K562 (cell line): Measurements from ENCODE around the gene FOXN1. TPM values are rescaled to one million over a fixed set of nuclear protein-coding genes. Genes with fewer than 3 reads are reported as not detected.

Experiments used
- ATAC-seq: fragments of 200-7000 bp; cut with Tn5 transposase; 3 replicates; pipeline ENCODE4 v1.9.1; 2020; ENCODE audit warnings: moderate library complexity
- BruUV-seq: library from RNA; stranded (reverse); fragments of 400-500 nt; replicated peaks from 2 replicates; lab custom pipeline; 2021; lab: Mats Ljungman, UMichigan
- CTCF ChIA-PET: fragments of 300-600 bp; formaldehyde crosslinking; extraction: SDS; loops from one replicate; lab custom pipeline; 2021; ENCODE audit warnings: low intra/inter-chr PET ratio; lab: Yijun Ruan, JAX
- POLR2A ChIA-PET: fragments of 300-600, 350-650 bp; sonication (Branson Sonifier 250); formaldehyde crosslinking; extraction: SDS; loops from one replicate; lab custom pipeline; 2021; ENCODE audit warnings: antibody characterized with exemption, inconsistent platforms; lab: Yijun Ruan, JAX
- DNase-seq, 4 experiments: peaks; one replicate each; pipeline versions ENCODE4 v3.0.0 to v3.0.0-alpha.2; 2011 to 2018; ENCODE audit warnings: low spot score in 3 of 4, mixed read lengths in 3 of 4; ENCODE audit errors: extremely low read depth in 1 of 4
- FAIRE-seq: peaks from 2 replicates; lab custom pipeline; 2011; peaks lifted over from hg19 to GRCh38; lab: Jason Lieb, UNC
- H2AFZ ChIP-seq: 2 replicates; pipeline ENCODE4 v1.6.0; 2011; ENCODE audit warnings: low read depth, low read length, control low read depth, inconsistent platforms
- H3K27ac ChIP-seq: fragments of 200-600 bp; 3 replicates; pipeline ENCODE4 v1.8.0; 2011; ENCODE audit warnings: low read depth, mild to moderate bottlenecking, control low read depth, inconsistent platforms, low read length, moderate library complexity, mixed read lengths; ENCODE audit errors: extremely low read depth
- H3K27me3 ChIP-seq, 2 experiments: fragments of 300-600 bp in 1 of 2; 2 replicates in 1 of 2; 3 replicates in 1 of 2; pipeline versions ENCODE4 v1.6.0 to v1.8.0; 2011; ENCODE audit warnings: inconsistent platforms in 2 of 2, low read length in 2 of 2, mild to moderate bottlenecking in 1 of 2, mixed read lengths in 1 of 2, moderate library complexity in 1 of 2; ENCODE audit not compliant: control insufficient read depth in 2 of 2, insufficient read depth in 2 of 2
- H3K36me3 ChIP-seq: fragments of 300-600 bp; 3 replicates; pipeline ENCODE4 v1.8.0; 2011; ENCODE audit warnings: mild to moderate bottlenecking, low read length, inconsistent platforms; ENCODE audit not compliant: control insufficient read depth, insufficient read depth
- H3K4me1 ChIP-seq, 2 experiments: fragments of 200-600 bp in 1 of 2; replicated peaks in 1 of 2; 2 replicates in 1 of 2; 3 replicates in 1 of 2; pipeline versions ENCODE4 v1.5.1 to v1.8.0; 2011; ENCODE audit warnings: inconsistent platforms in 2 of 2, low read length in 2 of 2, mild to moderate bottlenecking in 1 of 2, mixed read lengths in 1 of 2, moderate library complexity in 1 of 2; ENCODE audit not compliant: control insufficient read depth in 2 of 2, insufficient read depth in 2 of 2
- H3K4me2 ChIP-seq: 2 replicates; pipeline ENCODE4 v1.6.1; 2011; ENCODE audit warnings: low read length, control low read depth, inconsistent platforms, mixed read lengths; ENCODE audit not compliant: insufficient read depth
- H3K4me3 ChIP-seq: fragments of 200-600 bp; sonication (generic), shearing (Covaris generic); 2 replicates; pipeline ENCODE4 v1.5.1; 2016; ENCODE audit warnings: control low read depth, inconsistent platforms
- H3K79me2 ChIP-seq: fragments of 200-600 bp; 3 replicates; pipeline ENCODE4 v1.8.0; 2011; ENCODE audit warnings: low read length, inconsistent platforms; ENCODE audit not compliant: control insufficient read depth, insufficient read depth
- H3K9ac ChIP-seq, 2 experiments: 2 replicates each; pipeline versions ENCODE4 v1.6.0 to v1.6.1; 2011; ENCODE audit warnings: low read depth in 2 of 2, low read length in 2 of 2, control low read depth in 1 of 2, inconsistent platforms in 1 of 2, mild to moderate bottlenecking in 1 of 2, mixed read lengths in 1 of 2; ENCODE audit not compliant: insufficient read depth in 1 of 2
- H3K9me1 ChIP-seq: one replicate; pipeline ENCODE4 v1.6.0; 2011; ENCODE audit warnings: inconsistent platforms, mild to moderate bottlenecking, low read length, moderate library complexity; ENCODE audit not compliant: control insufficient read depth, insufficient read depth
- H3K9me3 ChIP-seq: replicated peaks from 2 replicates; pipeline ENCODE4 v1.5.1; 2011; ENCODE audit warnings: low read depth, low read length, inconsistent platforms; ENCODE audit not compliant: control insufficient read depth, insufficient read depth
- H4K20me1 ChIP-seq: replicated peaks from 2 replicates; pipeline ENCODE4 v1.6.1; 2011; ENCODE audit warnings: low read length, inconsistent platforms, mixed read lengths; ENCODE audit not compliant: control insufficient read depth, insufficient read depth
- RNF219 ChIP-seq: fragments of 250-450 bp; sonication (Bioruptor Pico); IDR thresholded peaks from 2 replicates; pipeline ENCODE4 v1.5.0; 2022; ENCODE audit warnings: mild to moderate bottlenecking
- SPI1 ChIP-seq: IDR thresholded peaks from 2 replicates; pipeline ENCODE4 v1.6.1; 2011; ENCODE audit warnings: low read depth, low read length, control low read depth, borderline replicate concordance
- WGBS: fragments of 100-300 bp; shearing (Covaris generic); methylation state at CpG from one replicate; pipeline ENCODE4 v1.1.6; 2016; ENCODE audit warnings: low coverage, mixed read lengths; ENCODE audit not compliant: insufficient coverage; ENCODE audit errors: missing lambda C conversion rate; 5-methylcytosine and 5-hydroxymethylcytosine counted together
- in situ Hi-C: fragments of 300-500 bp; cut with MboI; formaldehyde crosslinking; loops from 4 replicates; pipeline ENCODE4 v1.15.0; 2018; ENCODE audit warnings: inconsistent platforms, mixed read lengths
- intact Hi-C: fragments of 100-400 bp; cut with micrococcal nuclease; formaldehyde crosslinking; loops from 2 replicates; pipeline ENCODE4 v1.14.2; 2022
- polyA plus RNA-seq, 8 experiments: library from polyadenylated mRNA; depleted of rRNA in 4 of 8; stranded (reverse) in 5 of 8; unstranded in 3 of 8; fragments of >200 nt; fragmentation: Nextera tagmentation in 2 of 8; fragmentation: Illumina TruSeq in 1 of 8; extraction: Ambion mirVana in 2 of 8; extraction: Trizol in 1 of 8; gene quantifications; 2 replicates each; pipeline versions ENCODE4 v1.2.1 to v1.2.3, GENCODE V29; 2011 to 2014; ENCODE audit warnings: inconsistent platforms in 1 of 8, missing spikeins in 1 of 8
- total RNA-seq, 7 experiments: library from RNA; depleted of rRNA in 6 of 7; stranded (reverse); fragments of >200 nt in 6 of 7; fragmentation: Illumina TruSeq in 2 of 7; extraction: Trizol in 2 of 7; gene quantifications; 2 replicates each; pipeline versions ENCODE4 v1.2.1 to v1.2.3, GENCODE V29; 2011 to 2021; ENCODE audit warnings: low replicate concordance in 1 of 7

The FOXN1 gene
- total and polyA plus RNA-seq, 9 of the 15 experiments (the other 6 are each of a cell fraction or from before 2014, with no cell fraction given), result not detected

GRCh38 chr17:28472871-28473497, 33.2 kb upstream of the FOXN1 start:
- H3K4me3 ChIP-seq, result no peak overlapping the region
- H3K27ac ChIP-seq, result no peak overlapping the region
- peak; percentile 56; the same call in 1 of the 2 replicates for TF ChIP-seq SPI1
- no peak for TF ChIP-seq RNF219 (CRISPR knock-in tag)
- DNase-seq (no peak), FAIRE-seq (no peak), ATAC-seq (no peak)
- POLR2A ChIA-PET, result interaction anchor here (0.7 kb wide), 1 partner anchor 438 kb away, joined by 3 read pairs; no protein-coding TSS in a partner anchor
- WGBS, result 2% methylated on average over 6 of the region's 7 CpGs
- H2AFZ ChIP-seq, result no peak overlapping the region
- H3K9ac ChIP-seq, result no peak overlapping the region
- H3K9me1 ChIP-seq, result no peaks in the 10 kb centered on the region
- intact Hi-C loops (no loop called here), in situ Hi-C loops (no loop called here)
- CTCF ChIA-PET, result no interaction called here
- H3K9me3 ChIP-seq, result no peaks in the 10 kb centered on the region
- H3K36me3 ChIP-seq, result no peaks in the 10 kb centered on the region
- BruUV-seq, result no TSS peak
- peaks cover 30 to 69% of the 10 kb centered on the region in 2 experiments; a peak in 4 of 5 replicates for H3K27me3 ChIP-seq
- peaks cover 5 to 13% of the 10 kb centered on the region in 2 experiments; a peak in 4 of 5 replicates for H3K4me1 ChIP-seq
- no peaks in the 10 kb centered on the region for H3K79me2 ChIP-seq
- H3K4me2 ChIP-seq, result no peak overlapping the region
- peaks cover 16% of the 10 kb centered on the region; the same call in 1 of the 2 replicates for H4K20me1 ChIP-seq
